ENCODE results near the gene PXYLP1.

DNA sequence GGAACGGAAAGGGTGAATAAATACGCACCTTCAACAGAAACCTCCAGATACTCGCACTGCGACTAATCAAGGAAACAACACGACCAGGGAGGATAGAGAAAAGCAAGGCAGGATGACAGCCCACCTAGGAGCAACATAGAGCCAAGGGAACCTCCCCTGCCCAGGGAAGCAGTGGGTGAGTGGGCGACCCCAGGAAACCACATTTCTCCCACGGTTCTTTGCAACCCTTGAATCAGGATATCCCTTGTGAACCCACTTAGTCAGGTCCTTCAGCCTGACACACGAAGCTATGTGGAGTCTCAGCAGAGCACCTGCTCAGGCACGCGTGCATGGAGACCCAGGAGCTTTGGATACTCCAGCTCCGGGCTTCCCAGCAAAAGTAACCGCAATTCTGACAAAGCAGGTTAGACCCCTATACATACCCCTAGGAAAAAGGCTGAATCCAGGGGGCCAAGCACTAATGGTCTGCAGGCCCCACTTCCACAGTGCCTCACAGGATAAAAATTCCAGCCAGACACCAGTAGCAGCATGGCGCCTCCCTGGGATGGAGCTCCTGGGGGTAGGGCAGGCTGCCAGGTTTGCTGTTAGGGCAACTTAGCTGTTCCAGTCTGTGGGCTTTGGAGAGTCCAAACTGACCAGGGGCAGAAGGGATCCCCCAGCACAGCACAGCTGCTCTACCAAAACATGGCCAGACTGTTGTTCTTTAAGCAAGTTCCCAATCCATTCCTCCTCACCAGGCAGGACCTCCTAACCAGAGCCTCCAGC, 38.4 kb upstream of the PXYLP1 start:
- no peak for TF ChIP-seq EZH2 (IDR thresholded peaks at IDR 0.05; ENCODE audit: insufficient read depth, poor library complexity, severe bottlenecking)
- TF ChIP-seq EZH2phosphoT487 (IDR thresholded peaks at IDR 0.05; ENCODE audit: insufficient read depth, low read depth): no peak

All from GM23248 (cell line).